Astrocyte (in vitro differentiated cells and primary cell): ENCODE results near the gene AQP1. TPM values are rescaled to one million over a fixed set of nuclear protein-coding genes. Genes with fewer than 3 reads are reported as not detected.

ENCODE experiments used
- DNase-seq: peaks from one replicate; pipeline ENCODE4 v3.0.0-alpha.2; 2010; ENCODE audit warnings: low read depth
- FAIRE-seq: peaks from 2 replicates; lab custom pipeline; 2011; peaks lifted over from hg19 to GRCh38; lab: Jason Lieb, UNC
- H2AFZ ChIP-seq: 2 replicates; pipeline ENCODE4 v1.6.0; 2012; ENCODE audit warnings: low read depth, low read length, inconsistent platforms
- H3K27ac ChIP-seq: 2 replicates; pipeline ENCODE4 v1.5.1; 2011; ENCODE audit warnings: low read depth, low read length, inconsistent platforms
- H3K27me3 ChIP-seq: 2 replicates; pipeline ENCODE4 v1.6.0; 2011; ENCODE audit warnings: low read length, inconsistent platforms; ENCODE audit not compliant: insufficient read depth
- H3K36me3 ChIP-seq: 2 replicates; pipeline ENCODE4 v1.5.1; 2011; ENCODE audit warnings: low read length, inconsistent platforms; ENCODE audit not compliant: insufficient read depth
- H3K4me1 ChIP-seq: 2 replicates; pipeline ENCODE4 v1.5.1; 2011; ENCODE audit warnings: low read length, inconsistent platforms; ENCODE audit not compliant: insufficient read depth
- H3K4me2 ChIP-seq: 2 replicates; pipeline ENCODE4 v1.6.0; 2012; ENCODE audit warnings: low read length, inconsistent platforms
- H3K4me3 ChIP-seq: 2 replicates; pipeline ENCODE4 v1.5.1; 2011; ENCODE audit warnings: low read depth, mild to moderate bottlenecking, low read length, inconsistent platforms; ENCODE audit not compliant: insufficient read depth
- H3K79me2 ChIP-seq: 2 replicates; pipeline ENCODE4 v1.6.0; 2012; ENCODE audit warnings: mild to moderate bottlenecking, low read length, inconsistent platforms; ENCODE audit not compliant: insufficient read depth
- H3K9ac ChIP-seq: 2 replicates; pipeline ENCODE4 v1.6.0; 2012; ENCODE audit warnings: mild to moderate bottlenecking, low read length, inconsistent platforms
- H3K9me3 ChIP-seq: 2 replicates; pipeline ENCODE4 v1.5.1; 2012; ENCODE audit warnings: low read depth, mild to moderate bottlenecking, low read length, inconsistent platforms; ENCODE audit not compliant: insufficient read depth
- H4K20me1 ChIP-seq: 2 replicates; pipeline ENCODE4 v1.6.0; 2012; ENCODE audit warnings: low read length, inconsistent platforms; ENCODE audit not compliant: insufficient read depth
- H3K27ac Mint-ChIP-seq: one replicate; pipeline ENCODE4 v1.8.0; 2021; ENCODE audit warnings: mild to moderate bottlenecking, mixed read lengths; ENCODE audit not compliant: unreplicated experiment
- H3K27me3 Mint-ChIP-seq: one replicate; pipeline ENCODE4 v1.8.0; 2021; ENCODE audit warnings: low read depth, mixed read lengths; ENCODE audit not compliant: unreplicated experiment
- H3K36me3 Mint-ChIP-seq: one replicate; pipeline ENCODE4 v1.8.0; 2021; ENCODE audit warnings: low read depth, mixed read lengths; ENCODE audit not compliant: unreplicated experiment
- H3K4me1 Mint-ChIP-seq: one replicate; pipeline ENCODE4 v1.8.0; 2021; ENCODE audit warnings: low read depth, mixed read lengths; ENCODE audit not compliant: unreplicated experiment
- H3K4me3 Mint-ChIP-seq: one replicate; pipeline ENCODE4 v1.8.0; 2021; ENCODE audit warnings: mild to moderate bottlenecking, moderate library complexity, mixed read lengths; ENCODE audit not compliant: unreplicated experiment
- H3K9me3 Mint-ChIP-seq: one replicate; pipeline ENCODE4 v1.8.0; 2021; ENCODE audit warnings: mild to moderate bottlenecking, mixed read lengths; ENCODE audit not compliant: unreplicated experiment
- CTCF ChIP-seq: IDR thresholded peaks from 2 replicates; pipeline ENCODE4 v1.5.1; 2011; ENCODE audit warnings: low read depth, mild to moderate bottlenecking, inconsistent platforms, low read length, moderate library complexity; ENCODE audit not compliant: insufficient read depth
- EZH2 ChIP-seq: IDR thresholded peaks from 2 replicates; pipeline ENCODE4 v1.6.1; 2012; ENCODE audit warnings: mild to moderate bottlenecking, low read length, inconsistent platforms; ENCODE audit not compliant: insufficient read depth
- total RNA-seq: library from RNA; stranded (reverse); gene quantifications from 2 replicates; pipeline ENCODE4 v1.2.1, GENCODE V29; 2021

The AQP1 gene
- total RNA-seq, 1 donor from 2014 or later, result 6.7 TPM

GRCh38 chr7:30874656-30875302 is 36.9 kb upstream of the AQP1 start:
- Mint-ChIP-seq H3K27ac (no peak overlapping the region), H3K9me3 (peaks cover 3% of the 10 kb centered on the region), H3K4me3 (no peak overlapping the region), H3K27me3 (peaks cover 2% of the 10 kb centered on the region), H3K4me1 (peaks cover 13% of the 10 kb centered on the region), H3K36me3 (peaks cover 17% of the 10 kb centered on the region)
- Histone ChIP-seq H4K20me1 (no peaks in the 10 kb centered on the region), H3K79me2 (no peaks in the 10 kb centered on the region), H3K9me3 (no peaks in the 10 kb centered on the region), H3K27me3 (no peaks in the 10 kb centered on the region), H3K4me3 (no peak overlapping the region), H3K4me2 (no peak overlapping the region), H3K4me1 (no peaks in the 10 kb centered on the region), H3K27ac (no peak overlapping the region), H3K36me3 (no peaks in the 10 kb centered on the region), H2AFZ (no peak overlapping the region), H3K9ac (no peak overlapping the region)
- TF ChIP-seq EZH2, result no peak
- TF ChIP-seq CTCF, result no peak
- DNase-seq (no peak), FAIRE-seq (no peak)

- no peak for TF ChIP-seq EZH2
- no peak for TF ChIP-seq CTCF
- Mint-ChIP-seq H3K4me1 (peaks cover 21% of the 10 kb centered on the region), H3K36me3 (peaks cover 16% of the 10 kb centered on the region), H3K9me3 (peaks cover 5% of the 10 kb centered on the region), H3K27me3 (peaks cover 7% of the 10 kb centered on the region), H3K27ac (no peak overlapping the region), H3K4me3 (no peak overlapping the region)
- Histone ChIP-seq H4K20me1 (no peaks in the 10 kb centered on the region), H3K4me3 (no peak overlapping the region), H3K4me1 (no peaks in the 10 kb centered on the region), H3K27ac (no peak overlapping the region), H3K79me2 (no peaks in the 10 kb centered on the region), H3K4me2 (no peak overlapping the region), H2AFZ (no peak overlapping the region), H3K27me3 (no peaks in the 10 kb centered on the region), H3K36me3 (no peaks in the 10 kb centered on the region), H3K9ac (no peak overlapping the region), H3K9me3 (no peaks in the 10 kb centered on the region)
- DNase-seq (peak; percentile 27), FAIRE-seq (no peak)
Measured at GRCh38 chr7:30877015-30877769, 34.5 kb upstream of the AQP1 start.

GRCh38 chr7:30877993-30878392 is 33.7 kb upstream of the AQP1 start:
- no peaks in the 10 kb centered on the region for H3K36me3 ChIP-seq
- no peak overlapping the region for H3K4me2 ChIP-seq
- H3K27me3 Mint-ChIP-seq, result peaks cover 11% of the 10 kb centered on the region
- H3K27me3 ChIP-seq, result no peaks in the 10 kb centered on the region
- H3K4me1 ChIP-seq, result no peaks in the 10 kb centered on the region
- H3K4me1 Mint-ChIP-seq, result peaks cover 21% of the 10 kb centered on the region
- DNase-seq (no peak), FAIRE-seq (no peak)
- H4K20me1 ChIP-seq, result no peaks in the 10 kb centered on the region
- no peak overlapping the region for H3K4me3 ChIP-seq
- no peak overlapping the region for H3K9ac ChIP-seq
- H3K27ac ChIP-seq, result no peak overlapping the region
- no peak overlapping the region for H3K4me3 Mint-ChIP-seq
- peaks cover 5% of the 10 kb centered on the region for H3K9me3 Mint-ChIP-seq
- no peaks in the 10 kb centered on the region for H3K79me2 ChIP-seq
- no peak overlapping the region for H2AFZ ChIP-seq
- peaks cover 13% of the 10 kb centered on the region for H3K36me3 Mint-ChIP-seq
- TF ChIP-seq EZH2 (no peak), CTCF (no peak)
- no peak overlapping the region for H3K27ac Mint-ChIP-seq
- no peaks in the 10 kb centered on the region for H3K9me3 ChIP-seq
